ENCODE measurements around the gene ZNF282. TPM values are rescaled to one million over a fixed set of nuclear protein-coding genes. Genes with fewer than 3 reads are reported as not detected.
A peak's percentile ranks its signal among the peaks of the same experiment; 100 is the strongest.
"Not testable (repeated sequence)": the region's sequence is repeated elsewhere in the genome, so short reads cannot be mapped to it uniquely, and the experiment has no call there.

ZNF282 gene
- total and polyA plus RNA-seq, 2 experiments from 2014 or later: 6.9 to 34.2 TPM

GRCh38 chr7:149226840-149227494, 31.6 kb downstream of the ZNF282 start:
- peaks cover 3% of the 10 kb centered on the region for H3K36me3 ChIP-seq
- DNase-seq (ENCODE audit: low read depth in 1 of 2, low spot score in 1 of 2): peak in 1 of 2 donors; percentile 21
- no peaks in the 10 kb centered on the region for H3K27me3 ChIP-seq
- no peak for TF ChIP-seq CTCF (IDR thresholded peaks at IDR 0.05; ENCODE audit: low read depth, low read length)
- H3K27ac ChIP-seq: no peak overlapping the region
- no peak overlapping the region for H3K4me3 ChIP-seq
- no peaks in the 10 kb centered on the region for H3K9me3 ChIP-seq (ENCODE audit: low read depth)
- no peaks in the 10 kb centered on the region for H3K4me1 ChIP-seq (ENCODE audit: low read depth)

GRCh38 chr7:149228831-149229471, 33.6 kb downstream of the ZNF282 start:
- Histone ChIP-seq H3K9me3 (ENCODE audit: low read depth) (no peaks in the 10 kb centered on the region), H3K4me3 (no peak overlapping the region), H3K27me3 (no peaks in the 10 kb centered on the region), H3K27ac (no peak overlapping the region), H3K36me3 (peaks cover 3% of the 10 kb centered on the region), H3K4me1 (ENCODE audit: low read depth) (no peaks in the 10 kb centered on the region)
- DNase-seq (ENCODE audit: low read depth in 1 of 2, low spot score in 1 of 2): no peak
- TF ChIP-seq CTCF (IDR thresholded peaks at IDR 0.05; ENCODE audit: low read depth, low read length): no peak

GRCh38 chr7:149229526-149229925, 34.2 kb downstream of the ZNF282 start:
- no peak for TF ChIP-seq CTCF (IDR thresholded peaks at IDR 0.05; ENCODE audit: low read depth, low read length)
- H3K36me3 ChIP-seq: no peaks in the 10 kb centered on the region
- no peaks in the 10 kb centered on the region for H3K4me1 ChIP-seq (ENCODE audit: low read depth)
- no peak for DNase-seq (ENCODE audit: low read depth in 1 of 2, low spot score in 1 of 2)
- H3K27ac ChIP-seq: no peak overlapping the region
- H3K27me3 ChIP-seq: no peaks in the 10 kb centered on the region
- H3K4me3 ChIP-seq: no peak overlapping the region
- H3K9me3 ChIP-seq (ENCODE audit: low read depth): no peaks in the 10 kb centered on the region

- H3K27ac ChIP-seq: no peak overlapping the region
- no peaks in the 10 kb centered on the region for H3K4me1 ChIP-seq (ENCODE audit: low read depth)
- peaks cover 7% of the 10 kb centered on the region for H3K27me3 ChIP-seq
- H3K9me3 ChIP-seq (ENCODE audit: low read depth): no peaks in the 10 kb centered on the region
- H3K4me3 ChIP-seq: no peak overlapping the region
- DNase-seq (ENCODE audit: low read depth in 1 of 2, low spot score in 1 of 2): no peak
- no peaks in the 10 kb centered on the region for H3K36me3 ChIP-seq
- TF ChIP-seq CTCF (IDR thresholded peaks at IDR 0.05; ENCODE audit: low read depth, low read length): no peak
These were observed 37.0 kb downstream of the ZNF282 start for GRCh38 chr7:149232362-149232761.

GRCh38 chr7:149233655-149234204, 38.4 kb downstream of the ZNF282 start:
- H3K27me3 ChIP-seq: peaks cover 11% of the 10 kb centered on the region
- not testable (repeated sequence) for H3K9me3 ChIP-seq (ENCODE audit: low read depth); H3K4me1 ChIP-seq (ENCODE audit: low read depth); H3K4me3 ChIP-seq; H3K36me3 ChIP-seq; H3K27ac ChIP-seq
- peak in 1 of 2 donors; percentile 80 for DNase-seq (ENCODE audit: low read depth in 1 of 2, low spot score in 1 of 2)

GRCh38 chr7:149237502-149237901, 42.2 kb downstream of the ZNF282 start:
- DNase-seq (ENCODE audit: low read depth in 1 of 2, low spot score in 1 of 2): no peak
- Histone ChIP-seq H3K36me3 (no peaks in the 10 kb centered on the region), H3K4me3 (no peak overlapping the region), H3K27ac (no peak overlapping the region), H3K27me3 (peaks cover 11% of the 10 kb centered on the region), H3K9me3 (ENCODE audit: low read depth) (no peaks in the 10 kb centered on the region), H3K4me1 (ENCODE audit: low read depth) (peaks cover 5% of the 10 kb centered on the region)
- TF ChIP-seq CTCF (IDR thresholded peaks at IDR 0.05; ENCODE audit: low read depth, low read length): no peak

Measured in cardiac muscle cell (in vitro differentiated cells and primary cell).